ENCODE results near the gene JAZF1.
"Not testable (repeated sequence)": the region's sequence is repeated elsewhere in the genome, so short reads cannot be mapped to it uniquely, and the experiment has no call there.

Gene JAZF1

GRCh38 chr7:28033386-28033785 is 147.2 kb downstream of the JAZF1 start:
- no peak for DNase-seq

- DNase-seq = no peak
These were observed 147.7 kb downstream of the JAZF1 start for GRCh38 chr7:28032738-28033380.

- no peak for DNase-seq
These were observed 151.5 kb downstream of the JAZF1 start for GRCh38 chr7:28029051-28029450.

GRCh38 chr7:28028471-28028870 is 152.1 kb downstream of the JAZF1 start:
- DNase-seq = no peak

- no peak for DNase-seq
These were observed 154.4 kb downstream of the JAZF1 start for GRCh38 chr7:28026237-28026636.

DNA sequence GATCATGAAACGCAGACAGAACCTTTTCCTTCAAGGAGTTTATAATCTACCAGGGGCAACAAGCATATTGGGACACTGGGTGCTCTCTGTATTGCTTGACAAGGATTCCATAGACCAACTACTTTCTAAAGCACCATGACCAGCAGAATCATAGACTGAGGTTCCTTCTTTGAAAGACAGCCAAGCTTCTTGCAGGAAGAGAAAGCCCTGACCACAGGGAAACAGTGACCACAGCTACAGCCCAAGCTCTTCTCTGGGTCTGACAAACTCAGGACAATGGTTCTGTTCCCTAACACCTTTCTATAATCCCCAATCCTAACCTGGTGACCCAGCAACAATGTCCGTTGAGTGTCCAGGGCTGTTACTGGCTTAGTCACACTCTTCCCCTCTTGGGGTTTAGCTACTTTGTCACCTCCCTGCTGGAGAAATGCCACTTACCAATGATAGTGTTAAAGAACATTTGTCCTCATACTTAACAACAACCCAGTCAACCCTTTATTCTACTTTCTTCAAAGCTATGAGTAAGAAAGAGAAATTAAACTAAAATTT is 155.7 kb downstream of the JAZF1 start:
- no peak for DNase-seq

DNA sequence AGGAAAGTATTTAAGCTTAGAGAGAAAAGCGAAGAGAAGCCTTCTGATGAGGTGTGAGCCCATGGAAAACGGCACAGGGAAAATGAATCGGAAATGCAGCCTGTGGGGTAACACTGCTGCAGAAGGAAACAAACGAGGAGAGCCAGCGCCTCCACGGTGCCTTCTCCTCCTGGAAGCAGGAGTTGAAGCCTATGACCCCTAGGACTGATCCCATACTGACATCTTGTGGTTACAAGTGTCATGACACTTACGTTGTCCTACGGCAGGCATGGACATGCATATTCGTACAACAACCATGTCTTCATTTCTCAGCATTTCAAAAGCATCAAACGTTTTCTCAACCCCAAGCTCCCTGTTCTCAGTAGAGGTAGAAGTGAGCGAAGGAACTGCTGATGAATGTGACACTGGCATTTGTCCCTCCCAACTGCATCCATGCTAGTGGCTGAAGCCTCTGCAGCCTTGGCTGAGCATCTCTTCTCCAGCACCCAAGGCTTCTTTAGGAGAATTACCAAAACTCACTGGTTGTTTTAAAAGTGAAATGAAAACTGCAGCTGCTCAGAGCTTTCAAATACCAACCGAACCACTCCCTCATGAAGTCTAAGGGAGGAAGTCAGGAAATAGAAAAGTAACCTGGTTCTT is 160.2 kb downstream of the JAZF1 start:
- no peak for DNase-seq

GRCh38 chr7:28018856-28019465 is 161.6 kb downstream of the JAZF1 start:
- no peak for DNase-seq

DNA sequence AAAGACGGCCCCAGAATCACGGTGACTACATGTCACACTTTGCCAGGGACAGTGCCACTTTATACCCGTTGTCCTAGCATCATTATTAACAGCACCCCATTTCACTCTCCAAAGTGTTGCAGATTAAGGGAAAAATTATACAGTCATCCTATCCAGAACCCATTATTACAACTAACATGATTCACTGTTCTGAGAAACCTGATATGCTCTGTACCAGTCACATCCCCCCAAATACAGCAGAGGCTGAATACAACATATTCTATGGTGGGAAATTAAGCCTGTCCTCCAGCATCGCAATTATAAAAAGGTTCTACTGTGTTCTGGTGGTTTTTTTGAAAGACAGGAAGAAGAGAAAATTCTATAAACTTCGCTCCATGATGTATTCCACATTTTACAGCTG is 162.1 kb downstream of the JAZF1 start:
- no peak for DNase-seq

DNA sequence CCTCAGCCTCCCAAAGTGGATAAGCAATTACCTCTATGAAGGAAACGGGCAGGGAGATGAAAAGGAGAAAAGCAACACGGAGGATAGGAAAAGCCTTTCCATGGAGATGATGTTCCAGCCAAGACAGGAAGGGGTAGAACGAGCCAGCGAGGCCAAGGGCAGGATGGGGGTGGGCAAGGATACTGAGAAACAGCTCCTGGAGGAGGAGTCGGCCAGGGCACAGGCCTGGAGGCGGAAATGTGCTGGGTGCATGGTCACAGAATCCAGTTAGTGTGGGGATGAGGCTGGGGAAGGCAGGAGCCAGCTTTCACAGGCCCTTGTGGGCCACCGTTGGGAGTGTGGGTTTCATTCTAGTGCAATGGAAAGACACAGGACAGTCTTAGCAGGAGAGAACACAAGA is 162.6 kb downstream of the JAZF1 start:
- no peak for DNase-seq

DNA sequence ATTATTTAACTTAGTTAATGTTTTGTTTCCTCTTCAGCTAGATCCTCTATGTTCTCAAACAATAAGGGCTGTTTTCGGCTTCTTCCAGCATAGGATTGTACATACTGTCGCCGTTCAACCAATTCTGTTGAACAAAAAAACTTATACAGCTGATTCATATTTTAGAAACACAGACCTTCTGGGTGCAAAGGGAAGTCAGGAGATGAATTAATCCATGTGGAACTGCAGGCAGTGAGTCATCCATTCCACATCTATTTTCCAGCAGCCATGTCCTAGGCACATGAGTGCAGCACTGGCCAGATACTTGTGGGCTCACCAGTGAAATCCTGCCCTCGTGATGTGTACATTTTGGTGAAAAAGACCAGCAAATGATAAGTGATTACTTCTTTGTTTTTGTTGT is 163.2 kb downstream of the JAZF1 start:
- DNase-seq = no peak

DNA sequence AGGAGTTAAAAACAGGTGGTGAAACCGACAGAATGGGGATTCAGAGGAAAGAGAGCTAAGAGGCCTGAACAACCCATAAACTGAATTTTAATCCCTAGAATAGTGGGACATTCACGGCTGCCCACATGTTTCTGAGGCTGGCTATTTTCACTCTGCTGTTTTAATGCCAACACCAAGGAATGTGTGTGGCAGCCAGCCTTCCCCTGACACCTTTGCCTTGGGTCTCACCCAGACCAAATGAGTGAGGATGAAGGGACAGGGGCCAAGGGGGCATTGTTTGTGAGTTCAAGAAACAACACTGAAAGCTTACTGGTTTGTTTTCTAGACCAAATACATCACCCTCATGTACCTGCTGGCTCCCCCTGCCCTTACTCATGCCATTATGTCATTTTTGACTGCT is 164.3 kb downstream of the JAZF1 start:
- DNase-seq = no peak

- DNase-seq = no peak
These were observed 165.4 kb downstream of the JAZF1 start for GRCh38 chr7:28015169-28015568.

GRCh38 chr7:28014340-28014739 is 166.3 kb downstream of the JAZF1 start:
- DNase-seq = not testable (repeated sequence)

DNA sequence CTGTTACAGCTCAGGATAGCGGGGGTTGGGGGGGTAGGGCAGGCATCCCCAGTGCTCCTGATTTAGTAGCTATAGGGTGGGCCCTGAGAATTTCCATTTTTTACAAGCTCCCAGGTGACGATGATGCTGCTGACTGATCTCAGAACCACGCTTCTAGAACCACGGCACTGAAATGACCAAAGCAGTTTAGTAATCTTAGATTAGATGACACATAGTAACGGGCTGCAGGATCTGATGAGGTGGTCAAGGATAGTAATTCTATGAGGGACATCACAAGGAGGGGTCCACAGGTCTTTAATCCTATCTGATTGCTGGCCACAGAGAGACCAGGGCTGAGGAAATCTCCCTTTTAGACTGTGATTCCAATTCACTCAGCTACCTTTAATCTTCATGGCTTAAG is 167.2 kb downstream of the JAZF1 start:
- DNase-seq = no peak

- no peak for DNase-seq
These were observed 167.6 kb downstream of the JAZF1 start for GRCh38 chr7:28013019-28013418.

- DNase-seq = no peak
These were observed 171.7 kb downstream of the JAZF1 start for GRCh38 chr7:28008911-28009310.

- no peak for DNase-seq
These were observed 172.4 kb downstream of the JAZF1 start for GRCh38 chr7:28008171-28008570.

DNA sequence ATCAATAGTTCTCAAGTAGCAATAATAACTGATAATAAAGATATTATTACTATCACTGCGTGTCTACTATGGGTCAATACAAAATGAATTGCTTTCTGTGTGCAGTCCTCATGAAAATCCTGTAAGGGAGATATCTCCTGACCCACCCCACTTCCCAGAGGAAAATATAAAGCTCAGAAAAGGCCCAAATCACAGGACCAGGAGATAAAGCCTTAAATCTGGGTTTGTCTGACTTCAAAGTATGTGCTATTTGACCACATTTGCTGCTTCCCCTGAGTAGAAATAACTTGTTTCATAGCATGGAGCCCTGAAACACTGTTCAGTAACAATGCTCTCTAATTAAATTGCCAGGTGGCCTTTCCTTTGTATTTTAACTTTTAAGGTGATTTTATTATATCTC is 174.1 kb downstream of the JAZF1 start:
- no peak for DNase-seq

DNA sequence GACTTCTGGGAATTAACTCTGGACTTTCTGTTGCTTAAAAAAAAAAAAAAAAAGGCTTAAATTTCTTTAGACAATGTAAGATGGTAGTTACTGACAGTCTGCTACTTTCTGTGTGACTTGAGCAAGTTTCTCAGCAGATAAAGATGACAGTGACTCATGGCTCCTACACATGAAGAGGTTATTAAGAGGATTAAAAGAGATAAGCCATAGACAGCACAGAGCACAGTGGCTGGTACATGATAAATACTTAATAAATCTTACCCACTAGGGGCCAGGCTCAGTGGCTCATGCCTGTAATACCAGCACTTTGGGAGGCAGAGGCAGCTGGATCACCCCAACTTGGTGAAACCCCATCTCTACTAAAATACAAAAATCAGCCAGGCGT is 174.8 kb downstream of the JAZF1 start:
- no peak for DNase-seq

DNA sequence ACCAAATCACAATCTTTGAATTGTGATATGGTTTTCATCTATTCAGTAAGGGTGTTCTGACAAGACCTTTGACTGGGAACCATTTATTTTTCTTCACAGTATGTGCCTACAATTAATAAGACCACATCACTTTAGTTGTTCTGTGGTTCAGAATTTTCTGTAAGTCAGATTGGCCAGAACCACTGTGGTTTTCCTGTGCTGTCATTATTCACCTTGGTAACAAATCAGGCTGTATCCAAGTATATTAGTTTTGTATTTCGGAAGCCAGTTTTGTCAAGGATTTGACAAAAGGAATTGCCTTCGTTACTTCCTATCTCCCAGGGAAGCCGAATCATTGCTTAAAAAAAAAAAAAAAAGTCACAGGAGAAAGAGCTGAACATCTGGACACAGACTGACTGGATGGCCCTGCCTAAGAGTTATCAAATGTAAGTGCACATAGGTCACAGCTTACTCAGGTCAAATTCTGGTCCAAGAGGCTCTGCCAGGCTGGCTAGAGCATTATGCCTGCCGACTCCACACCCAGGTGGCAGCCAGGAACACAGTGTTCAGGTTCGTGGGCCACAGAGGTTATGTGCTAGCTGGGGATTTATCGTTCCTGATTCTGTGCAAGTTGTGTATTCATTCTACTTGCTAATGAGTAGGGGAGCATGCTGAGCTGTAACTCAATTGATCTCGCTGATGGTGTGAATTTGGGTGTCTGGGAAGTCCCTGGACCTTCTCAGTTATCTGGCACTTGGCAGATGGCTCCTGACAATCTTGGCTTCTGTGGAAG is 175.3 kb downstream of the JAZF1 start:
- no peak for DNase-seq

- no peak for DNase-seq
These were observed 177.2 kb downstream of the JAZF1 start for GRCh38 chr7:28003408-28003807.

DNA sequence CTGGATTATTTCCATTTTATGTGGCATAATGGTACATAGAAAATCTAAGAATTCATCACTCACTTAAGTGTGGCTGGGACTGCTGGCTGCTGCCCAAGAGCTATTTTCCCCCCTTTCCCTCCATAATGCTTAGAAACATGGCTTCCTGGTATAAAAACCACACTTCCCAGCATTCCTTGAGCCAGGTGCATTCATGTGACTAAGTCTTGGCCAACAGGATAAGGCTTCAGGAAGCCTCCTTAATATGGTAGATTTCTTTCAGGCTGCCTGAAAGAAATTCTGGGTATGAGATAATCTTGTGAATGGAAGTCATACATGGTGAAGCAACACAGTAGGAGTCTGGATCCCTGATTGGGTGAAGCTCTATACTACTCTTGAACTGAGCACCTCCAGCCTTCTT is 178.0 kb downstream of the JAZF1 start:
- DNase-seq = no peak

- DNase-seq = no peak
These were observed 178.7 kb downstream of the JAZF1 start for GRCh38 chr7:28001896-28002295.

All from activated CD8-positive, alpha-beta memory T cell treated with anti-CD3 and anti-CD28 coated beads, Interleukin-2, amount 50 U/mL, for 48 hours (primary cell).